ENCODE measurements around the gene DLX2.

DLX2 gene

DNA sequence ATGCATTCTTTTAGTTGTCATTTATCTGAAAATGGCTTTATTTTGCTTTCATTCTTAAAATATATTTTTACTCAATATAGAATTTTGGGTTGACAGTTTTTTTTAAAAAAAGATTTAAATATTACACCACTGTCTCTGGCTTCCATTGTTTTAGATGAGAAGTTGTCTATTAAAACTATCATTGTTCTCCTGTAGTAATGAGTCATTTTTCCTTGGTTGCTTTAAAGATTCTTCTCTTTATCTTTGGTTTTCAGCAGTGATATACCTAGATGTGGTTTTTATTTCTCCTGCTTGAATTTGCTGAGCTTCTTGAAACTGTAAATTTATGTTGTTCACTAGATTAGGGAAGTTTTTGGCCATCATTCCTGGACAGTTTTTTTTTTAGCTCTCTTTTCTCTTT lies 26.7 kb upstream of the DLX2 start:
- TF ChIP-seq ISL1 (CRISPR knock-in tag; IDR thresholded peaks at IDR 0.05) (no peak), PPARA (CRISPR knock-in tag; IDR thresholded peaks at IDR 0.05; ENCODE audit: borderline replicate concordance) (no peak), ZNF565 (CRISPR knock-in tag; conservative IDR thresholded peaks at IDR 0.05; ENCODE audit: low read depth) (no peak), TSHZ2 (CRISPR knock-in tag; IDR thresholded peaks at IDR 0.05) (no peak), CSRNP3 (CRISPR knock-in tag; IDR thresholded peaks at IDR 0.05) (no peak), TCF4 (CRISPR knock-in tag; IDR thresholded peaks at IDR 0.05; ENCODE audit: borderline replicate concordance) (no peak), POU6F1 (CRISPR knock-in tag; IDR thresholded peaks at IDR 0.05; ENCODE audit: borderline replicate concordance, low read depth) (no peak), ZFP30 (CRISPR knock-in tag; IDR thresholded peaks at IDR 0.05) (no peak), ZNF70 (CRISPR knock-in tag; IDR thresholded peaks at IDR 0.05) (no peak)
- no peak for ATAC-seq

DNA sequence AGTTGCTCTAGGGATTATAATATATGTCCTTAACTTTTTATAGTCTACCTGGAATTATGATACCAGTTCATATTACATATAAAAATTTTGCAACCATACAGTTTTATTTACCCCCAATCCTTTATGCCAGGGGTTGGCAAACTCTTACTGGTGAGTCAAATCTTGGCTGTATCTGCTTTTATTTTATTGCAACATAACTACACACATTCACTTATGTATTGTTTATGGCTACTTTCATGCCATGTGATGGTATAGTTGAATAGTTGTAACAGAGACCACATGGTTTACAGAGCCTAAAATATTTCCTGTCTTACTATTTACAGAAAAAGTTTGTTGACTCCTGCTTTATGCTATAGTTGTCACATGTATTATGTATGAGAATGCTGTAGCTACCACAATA lies 25.8 kb upstream of the DLX2 start:
- TF ChIP-seq CSRNP3 (CRISPR knock-in tag; IDR thresholded peaks at IDR 0.05), result no peak
- no peak for TF ChIP-seq ESRRG (CRISPR knock-in tag; IDR thresholded peaks at IDR 0.05)
- no peak for TF ChIP-seq ARNTL (CRISPR knock-in tag; IDR thresholded peaks at IDR 0.05; ENCODE audit: borderline replicate concordance, low read depth)
- TF ChIP-seq TSHZ2 (CRISPR knock-in tag; IDR thresholded peaks at IDR 0.05), result no peak
- no peak for TF ChIP-seq RARB (CRISPR knock-in tag; IDR thresholded peaks at IDR 0.05)
- no peak for TF ChIP-seq OSR1 (CRISPR knock-in tag; IDR thresholded peaks at IDR 0.05)
- TF ChIP-seq ZNF565 (CRISPR knock-in tag; conservative IDR thresholded peaks at IDR 0.05; ENCODE audit: low read depth), result no peak
- TF ChIP-seq ZFP30 (CRISPR knock-in tag; IDR thresholded peaks at IDR 0.05), result no peak
- TF ChIP-seq ZFP3 (CRISPR knock-in tag; IDR thresholded peaks at IDR 0.05), result no peak
- TF ChIP-seq, protein P1, sequence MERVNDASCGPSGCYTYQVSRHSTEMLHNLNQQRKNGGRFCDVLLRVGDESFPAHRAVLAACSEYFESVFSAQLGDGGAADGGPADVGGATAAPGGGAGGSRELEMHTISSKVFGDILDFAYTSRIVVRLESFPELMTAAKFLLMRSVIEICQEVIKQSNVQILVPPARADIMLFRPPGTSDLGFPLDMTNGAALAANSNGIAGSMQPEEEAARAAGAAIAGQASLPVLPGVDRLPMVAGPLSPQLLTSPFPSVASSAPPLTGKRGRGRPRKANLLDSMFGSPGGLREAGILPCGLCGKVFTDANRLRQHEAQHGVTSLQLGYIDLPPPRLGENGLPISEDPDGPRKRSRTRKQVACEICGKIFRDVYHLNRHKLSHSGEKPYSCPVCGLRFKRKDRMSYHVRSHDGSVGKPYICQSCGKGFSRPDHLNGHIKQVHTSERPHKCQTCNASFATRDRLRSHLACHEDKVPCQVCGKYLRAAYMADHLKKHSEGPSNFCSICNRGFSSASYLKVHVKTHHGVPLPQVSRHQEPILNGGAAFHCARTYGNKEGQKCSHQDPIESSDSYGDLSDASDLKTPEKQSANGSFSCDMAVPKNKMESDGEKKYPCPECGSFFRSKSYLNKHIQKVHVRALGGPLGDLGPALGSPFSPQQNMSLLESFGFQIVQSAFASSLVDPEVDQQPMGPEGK (CRISPR knock-in tag; IDR thresholded peaks at IDR 0.05; ENCODE audit: borderline replicate concordance), result no peak
- TF ChIP-seq POU6F1 (CRISPR knock-in tag; IDR thresholded peaks at IDR 0.05; ENCODE audit: borderline replicate concordance, low read depth), result no peak
- no peak for TF ChIP-seq ZC3H10 (CRISPR knock-in tag; IDR thresholded peaks at IDR 0.05)
- TF ChIP-seq TOX (CRISPR knock-in tag; IDR thresholded peaks at IDR 0.05; ENCODE audit: borderline replicate concordance), result no peak
- TF ChIP-seq CSDC2 (CRISPR knock-in tag; IDR thresholded peaks at IDR 0.05), result no peak
- TF ChIP-seq BACH2 (CRISPR knock-in tag; IDR thresholded peaks at IDR 0.05; ENCODE audit: borderline replicate concordance), result no peak
- no peak for TF ChIP-seq ZNF70 (CRISPR knock-in tag; IDR thresholded peaks at IDR 0.05)
- TF ChIP-seq TCF4 (CRISPR knock-in tag; IDR thresholded peaks at IDR 0.05; ENCODE audit: borderline replicate concordance), result no peak
- no peak for TF ChIP-seq SNAI2 (CRISPR knock-in tag; IDR thresholded peaks at IDR 0.05)
- no peak for TF ChIP-seq PPARA (CRISPR knock-in tag; IDR thresholded peaks at IDR 0.05; ENCODE audit: borderline replicate concordance)
- no peak for ATAC-seq
